Endometrial microvascular endothelial cells (primary cell): ENCODE measurements around the gene EMX2. TPM values are rescaled to one million over a fixed set of nuclear protein-coding genes. Genes with fewer than 3 reads are reported as not detected.

Experiments
- in situ Hi-C: cut with HindIII; loops from 2 replicates; pipeline ENCODE4 v1.10.0; 2017; ENCODE audit warnings: low sequenced_read_pairs, low pct_unique_long_range_greater_than_20kb; ENCODE audit errors: inconsistent ontology term
- total RNA-seq: library from RNA; depleted of rRNA; stranded (reverse); fragments of >200 nt; gene quantifications from one replicate; pipeline ENCODE4 v1.2.3, GENCODE V29; 2015; ENCODE audit errors: inconsistent ontology term

Gene EMX2
- total RNA-seq, 1 donor from 2014 or later = not detected

- in situ Hi-C loops = no loop called here
These were observed 10.7 kb downstream of the EMX2 start for GRCh38 chr10:117553142-117553814.

- in situ Hi-C loops = no loop called here
These were observed 11.2 kb downstream of the EMX2 start for GRCh38 chr10:117553815-117554172.

GRCh38 chr10:117554241-117554814 is 11.8 kb downstream of the EMX2 start:
- in situ Hi-C loops = no loop called here

- in situ Hi-C loops = no loop called here
These were observed 12.5 kb downstream of the EMX2 start for GRCh38 chr10:117555017-117555416.

GRCh38 chr10:117555863-117556262 is 13.3 kb downstream of the EMX2 start:
- in situ Hi-C loops = no loop called here

GRCh38 chr10:117556356-117556755 is 13.8 kb downstream of the EMX2 start:
- in situ Hi-C loops = no loop called here

GRCh38 chr10:117559712-117560111 is 17.2 kb downstream of the EMX2 start:
- in situ Hi-C loops = no loop called here

- in situ Hi-C loops = no loop called here
These were observed 18.4 kb downstream of the EMX2 start for GRCh38 chr10:117560942-117561341.

GRCh38 chr10:117562220-117562619 is 19.7 kb downstream of the EMX2 start:
- in situ Hi-C loops = no loop called here

- in situ Hi-C loops = no loop called here
These were observed 20.6 kb downstream of the EMX2 start for GRCh38 chr10:117562896-117563737.

GRCh38 chr10:117563780-117564179 is 21.2 kb downstream of the EMX2 start:
- in situ Hi-C loops = no loop called here

GRCh38 chr10:117565068-117565467 is 22.5 kb downstream of the EMX2 start:
- in situ Hi-C loops = no loop called here

- in situ Hi-C loops = no loop called here
These were observed 25.8 kb downstream of the EMX2 start for GRCh38 chr10:117568334-117568733.

- in situ Hi-C loops = no loop called here
These were observed 27.3 kb downstream of the EMX2 start for GRCh38 chr10:117569610-117570390.

GRCh38 chr10:117570880-117571279 is 28.3 kb downstream of the EMX2 start:
- in situ Hi-C loops = no loop called here

- in situ Hi-C loops = no loop called here
These were observed 32.1 kb downstream of the EMX2 start for GRCh38 chr10:117574498-117575146.

GRCh38 chr10:117578490-117578889 is 35.9 kb downstream of the EMX2 start:
- in situ Hi-C loops = no loop called here

- in situ Hi-C loops = no loop called here
These were observed 36.5 kb downstream of the EMX2 start for GRCh38 chr10:117578999-117579590.
